ENCODE data around the gene BICD2. TPM values are rescaled to one million over a fixed set of nuclear protein-coding genes. Genes with fewer than 3 reads are reported as not detected.

The BICD2 gene
- total and polyA plus RNA-seq, 10 of the 15 experiments (the other 5 are each of a cell fraction or from before 2014, with no cell fraction given), result 5.3 to 25.5 (median 14.4) TPM

- no peak for TF ChIP-seq ZNF384 (IDR thresholded peaks at IDR 0.05; ENCODE audit: borderline replicate concordance, low read depth, low read length)
- TF ChIP-seq SUZ12 (IDR thresholded peaks at IDR 0.05; ENCODE audit: unreplicated experiment), result no peak
- no peak for TF ChIP-seq NKRF (conservative IDR thresholded peaks at IDR 0.05)
- no peak for TF ChIP-seq POU2F2 (IDR thresholded peaks at IDR 0.05; ENCODE audit: borderline replicate concordance, low read depth, low read length)
- TF ChIP-seq ZBTB11 (CRISPR knock-in tag; IDR thresholded peaks at IDR 0.05), result no peak
- TF ChIP-seq ATF3 (IDR thresholded peaks at IDR 0.05; ENCODE audit: borderline replicate concordance, extremely low read depth, low read depth, low read length), result no peak
These were observed 53.5 kb downstream of the BICD2 start (continued) for GRCh38 chr9:92711146-92711545.

- Histone ChIP-seq H3K27ac (ENCODE audit: control insufficient read depth, insufficient read depth) (no peak overlapping the region), H4K20me1 (ENCODE audit: control insufficient read depth, insufficient read depth) (no peaks in the 10 kb centered on the region; the same call in 1 of the 2 replicates), H3K9me3 (replicated peaks; ENCODE audit: control insufficient read depth, insufficient read depth, low read length) (no peaks in the 10 kb centered on the region), H3K36me3 (ENCODE audit: control insufficient read depth in 2 of 2, insufficient read depth in 2 of 2, low read length in 1 of 2) (peaks cover 14 to 22% of the 10 kb centered on the region in 2 experiments; a peak in 3 of 4 replicates), H3K27me3 (replicated peaks in 1 of 2; ENCODE audit: control insufficient read depth in 2 of 2, insufficient read depth in 2 of 2, low read length in 1 of 2) (no peaks in the 10 kb centered on the region), H3K4me1 (ENCODE audit: control insufficient read depth, insufficient read depth, low read length) (peaks cover 17% of the 10 kb centered on the region), H3K4me2 (ENCODE audit: control insufficient read depth, insufficient read depth) (no peak overlapping the region), H2AFZ (ENCODE audit: control insufficient read depth, low read depth, low read length) (no peak overlapping the region), H3K9ac (ENCODE audit: control insufficient read depth, insufficient read depth, low read length) (no peak overlapping the region), H3K79me2 (ENCODE audit: control insufficient read depth, insufficient read depth, low read length) (no peaks in the 10 kb centered on the region), H3K4me3 (no peak overlapping the region)
- intact Hi-C loops (cut with micrococcal nuclease; ENCODE audit: unreplicated experiment), result no loop called here
- no TSS peak for BruUV-seq (replicated peaks)
- no peak for ATAC-seq
- ChIA-PET CTCF (no interaction called here), RAD21 (ENCODE audit: unreplicated experiment) (no interaction called here), POLR2A (no interaction called here), SMC1A (ENCODE audit: uncharacterized antibody, unreplicated experiment) (no interaction called here)
- no peak for FAIRE-seq
- in situ Hi-C loops (cut with MboI), result no loop called here
- 75% methylated on average over 3 of the region's 3 CpGs for WGBS (ENCODE audit: insufficient coverage, insufficient replicate concordance, low lambda C conversion rate, missing lambda C conversion rate)
- no peak for DNase-seq (ENCODE audit: low read depth, low spot score)
- TF ChIP-seq TCF12 (IDR thresholded peaks at IDR 0.05; ENCODE audit: low read depth, low read length) (no peak), SKIL (IDR thresholded peaks at IDR 0.05; ENCODE audit: low read depth, poor library complexity, severe bottlenecking) (no peak), EP300 (IDR thresholded peaks at IDR 0.05; ENCODE audit: borderline replicate concordance in 1 of 2, control insufficient read depth in 1 of 2, low read depth in 2 of 2, low read length in 2 of 2) (no peak), GABPA (IDR thresholded peaks at IDR 0.05; ENCODE audit: low read depth) (no peak), IKZF2 (IDR thresholded peaks at IDR 0.05) (no peak)
These were observed 54.3 kb downstream of the BICD2 start for GRCh38 chr9:92710368-92710767.
